Mesendoderm (in vitro differentiated cells): ENCODE measurements around the gene NRG3.

Experiments used
- DNase-seq: peaks from one replicate; pipeline ENCODE4 v3.0.0; 2013
- H2AK5ac ChIP-seq: 2 replicates; pipeline ENCODE4 v1.6.1; 2013; ENCODE audit warnings: low read length, inconsistent platforms
- H2BK120ac ChIP-seq: 2 replicates; pipeline ENCODE4 v1.6.1; 2013; ENCODE audit warnings: low read depth, mild to moderate bottlenecking, low read length, moderate library complexity, mixed read lengths
- H2BK15ac ChIP-seq: replicated peaks from 2 replicates; pipeline ENCODE4 v1.6.1; 2013; ENCODE audit warnings: low read depth, mild to moderate bottlenecking, moderate library complexity
- H2BK5ac ChIP-seq: 2 replicates; pipeline ENCODE4 v1.6.1; 2013; ENCODE audit warnings: low read length, inconsistent platforms
- H3K18ac ChIP-seq: 2 replicates; pipeline ENCODE4 v1.6.1; 2013; ENCODE audit warnings: mild to moderate bottlenecking, low read length, mixed read lengths
- H3K23ac ChIP-seq: one replicate; pipeline ENCODE4 v1.6.1; 2013; ENCODE audit warnings: low read length
- H3K27ac ChIP-seq: 2 replicates; pipeline ENCODE4 v1.5.1; 2013; ENCODE audit warnings: low read depth, mild to moderate bottlenecking, inconsistent platforms, low read length, moderate library complexity
- H3K27me3 ChIP-seq: 2 replicates; pipeline ENCODE4 v1.6.1; 2013; ENCODE audit warnings: low read length, control low read depth, mild to moderate bottlenecking, inconsistent platforms; ENCODE audit not compliant: insufficient read depth, poor library complexity
- H3K36me3 ChIP-seq: 2 replicates; pipeline ENCODE4 v1.6.1; 2013; ENCODE audit warnings: low read length, inconsistent platforms; ENCODE audit not compliant: control insufficient read depth, insufficient read depth
- H3K4ac ChIP-seq: one replicate; pipeline ENCODE4 v1.6.1; 2013; ENCODE audit warnings: low read depth, mild to moderate bottlenecking, low read length, moderate library complexity
- H3K4me1 ChIP-seq: 2 replicates; pipeline ENCODE4 v1.6.1; 2013; ENCODE audit warnings: low read depth, low read length, inconsistent platforms; ENCODE audit not compliant: control insufficient read depth
- H3K4me2 ChIP-seq: 2 replicates; pipeline ENCODE4 v1.6.1; 2013; ENCODE audit warnings: low read length
- H3K4me3 ChIP-seq: 2 replicates; pipeline ENCODE4 v1.5.1; 2013; ENCODE audit warnings: mild to moderate bottlenecking, low read length
- H3K56ac ChIP-seq: one replicate; pipeline ENCODE4 v1.6.1; 2013; ENCODE audit warnings: low read length
- H3K79me1 ChIP-seq: 2 replicates; pipeline ENCODE4 v1.6.1; 2013; ENCODE audit warnings: low read length, inconsistent platforms
- H3K79me2 ChIP-seq: 2 replicates; pipeline ENCODE4 v1.6.1; 2013; ENCODE audit warnings: mild to moderate bottlenecking, low read length; ENCODE audit not compliant: control insufficient read depth, insufficient read depth
- H3K9ac ChIP-seq: 2 replicates; pipeline ENCODE4 v1.6.1; 2013; ENCODE audit warnings: low read length, inconsistent platforms
- H4K5ac ChIP-seq: one replicate; pipeline ENCODE4 v1.6.1; 2013; ENCODE audit warnings: low read length
- H4K8ac ChIP-seq: one replicate; pipeline ENCODE4 v1.6.1; 2013; ENCODE audit warnings: low read depth, mild to moderate bottlenecking, control low read depth, low read length, moderate library complexity
- WGBS: extraction: QIAGEN DNeasy Blood & Tissue Kit; methylation state at CpG from one replicate; pipeline ENCODE4 v1.1.7; 2013; ENCODE audit warnings: low lambda C conversion rate, missing lambda C conversion rate; ENCODE audit not compliant: insufficient coverage; ENCODE audit errors: extremely low coverage; 5-methylcytosine and 5-hydroxymethylcytosine counted together

Gene NRG3

GRCh38 chr10:82922755-82923154 is 1047.8 kb downstream of the NRG3 start:
- Histone ChIP-seq H3K56ac (no peak overlapping the region), H3K4ac (no peak overlapping the region), H3K79me2 (no peaks in the 10 kb centered on the region), H3K4me1 (no peaks in the 10 kb centered on the region), H4K8ac (no peak overlapping the region), H3K18ac (no peak overlapping the region), H3K4me3 (no peak overlapping the region), H3K27me3 (no peaks in the 10 kb centered on the region), H4K5ac (no peak overlapping the region), H3K79me1 (no peaks in the 10 kb centered on the region), H2AK5ac (no peak overlapping the region), H3K36me3 (no peaks in the 10 kb centered on the region), H3K27ac (no peak overlapping the region), H2BK5ac (no peak overlapping the region), H2BK120ac (no peak overlapping the region), H3K4me2 (no peak overlapping the region), H3K9ac (no peak overlapping the region), H3K23ac (no peak overlapping the region), H2BK15ac (no peak overlapping the region)
- no CpG with 5 or more reads among the region's 2 CpGs for WGBS
- peak; percentile 80 for DNase-seq

GRCh38 chr10:82924711-82925110 is 1049.7 kb downstream of the NRG3 start:
- Histone ChIP-seq H3K79me2 (no peaks in the 10 kb centered on the region), H2BK15ac (no peak overlapping the region)

GRCh38 chr10:82925547-82925946 is 1050.6 kb downstream of the NRG3 start:
- Histone ChIP-seq H3K18ac (no peak overlapping the region), H4K8ac (no peak overlapping the region), H3K4me2 (no peak overlapping the region), H3K79me1 (no peaks in the 10 kb centered on the region), H3K23ac (no peak overlapping the region), H3K27me3 (no peaks in the 10 kb centered on the region), H4K5ac (no peak overlapping the region), H3K9ac (no peak overlapping the region), H3K27ac (no peak overlapping the region), H3K56ac (no peak overlapping the region), H3K4ac (no peak overlapping the region), H3K79me2 (no peaks in the 10 kb centered on the region), H3K4me3 (no peak overlapping the region), H2BK120ac (no peak overlapping the region), H2AK5ac (no peak overlapping the region), H3K4me1 (no peaks in the 10 kb centered on the region), H3K36me3 (no peaks in the 10 kb centered on the region), H2BK5ac (no peak overlapping the region), H2BK15ac (no peak overlapping the region)
- no peak for DNase-seq
- no CpG with 5 or more reads among the region's 3 CpGs for WGBS

More at GRCh38 chr10:82924711-82925110, 1049.7 kb downstream of the NRG3 start:
- WGBS: no CpG with 5 or more reads among the region's 1 CpG
- no peak overlapping the region for H3K56ac ChIP-seq
- H3K4me1 ChIP-seq: no peaks in the 10 kb centered on the region
- no peak overlapping the region for H3K4me2 ChIP-seq
- H3K27ac ChIP-seq: no peak overlapping the region
- H3K36me3 ChIP-seq: no peaks in the 10 kb centered on the region
- H3K4me3 ChIP-seq: no peak overlapping the region
- H4K8ac ChIP-seq: no peak overlapping the region
- no peak overlapping the region for H2AK5ac ChIP-seq
- H3K27me3 ChIP-seq: no peaks in the 10 kb centered on the region
- no peak overlapping the region for H4K5ac ChIP-seq
- H2BK5ac ChIP-seq: no peak overlapping the region
- H3K9ac ChIP-seq: no peak overlapping the region
- DNase-seq: no peak
- no peak overlapping the region for H3K4ac ChIP-seq
- no peak overlapping the region for H3K18ac ChIP-seq
- no peaks in the 10 kb centered on the region for H3K79me1 ChIP-seq
- H2BK120ac ChIP-seq: no peak overlapping the region
- no peak overlapping the region for H3K23ac ChIP-seq

GRCh38 chr10:82932451-82932850 is 1057.5 kb downstream of the NRG3 start:
- H3K56ac ChIP-seq: no peak overlapping the region
- no peak overlapping the region for H2BK15ac ChIP-seq
- no peak overlapping the region for H2BK5ac ChIP-seq
- no peak overlapping the region for H4K8ac ChIP-seq
- no CpG with 5 or more reads among the region's 3 CpGs for WGBS
- no peaks in the 10 kb centered on the region for H3K79me1 ChIP-seq
- H2AK5ac ChIP-seq: no peak overlapping the region
- no peak overlapping the region for H3K18ac ChIP-seq
- no peak overlapping the region for H3K4me3 ChIP-seq
- no peak overlapping the region for H2BK120ac ChIP-seq
- DNase-seq: no peak
- no peaks in the 10 kb centered on the region for H3K36me3 ChIP-seq
- no peak overlapping the region for H3K4me2 ChIP-seq
- H3K27ac ChIP-seq: no peak overlapping the region
- H3K23ac ChIP-seq: no peak overlapping the region
- no peaks in the 10 kb centered on the region for H3K79me2 ChIP-seq
- no peaks in the 10 kb centered on the region for H3K27me3 ChIP-seq
- H4K5ac ChIP-seq: no peak overlapping the region
- H3K4me1 ChIP-seq: peaks cover 2% of the 10 kb centered on the region
- no peak overlapping the region for H3K4ac ChIP-seq
- H3K9ac ChIP-seq: no peak overlapping the region

- WGBS: no CpG with 5 or more reads among the region's 2 CpGs
These were observed 1059.4 kb downstream of the NRG3 start for GRCh38 chr10:82934429-82934828.

GRCh38 chr10:82934947-82935346 is 1060.0 kb downstream of the NRG3 start:
- WGBS: no CpG with 5 or more reads among the region's 2 CpGs
- Histone ChIP-seq H3K4ac (no peak overlapping the region), H3K27ac (no peak overlapping the region), H3K23ac (no peak overlapping the region), H3K4me2 (no peak overlapping the region), H4K8ac (no peak overlapping the region), H3K4me1 (peaks cover 2% of the 10 kb centered on the region), H3K18ac (no peak overlapping the region), H3K79me1 (no peaks in the 10 kb centered on the region), H3K4me3 (no peak overlapping the region), H2BK5ac (no peak overlapping the region), H2BK15ac (no peak overlapping the region), H2AK5ac (no peak overlapping the region), H3K9ac (no peak overlapping the region), H3K79me2 (no peaks in the 10 kb centered on the region), H2BK120ac (no peak overlapping the region), H3K27me3 (no peaks in the 10 kb centered on the region), H3K36me3 (no peaks in the 10 kb centered on the region), H3K56ac (no peak overlapping the region), H4K5ac (no peak overlapping the region)
- no peak for DNase-seq

More at GRCh38 chr10:82934429-82934828, 1059.4 kb downstream of the NRG3 start:
- peak; percentile 78 for DNase-seq
- peaks cover 2% of the 10 kb centered on the region for H3K4me1 ChIP-seq
- no peak overlapping the region for H3K4ac ChIP-seq
- no peak overlapping the region for H3K18ac ChIP-seq
- H3K79me2 ChIP-seq: no peaks in the 10 kb centered on the region
- no peak overlapping the region for H2AK5ac ChIP-seq
- no peak overlapping the region for H3K4me2 ChIP-seq
- H3K23ac ChIP-seq: no peak overlapping the region
- no peaks in the 10 kb centered on the region for H3K36me3 ChIP-seq
- no peak overlapping the region for H3K4me3 ChIP-seq
- no peak overlapping the region for H3K9ac ChIP-seq
- H2BK120ac ChIP-seq: no peak overlapping the region
- no peak overlapping the region for H4K5ac ChIP-seq
- H3K27ac ChIP-seq: no peak overlapping the region
- H3K56ac ChIP-seq: no peak overlapping the region
- H2BK15ac ChIP-seq: no peak overlapping the region
- H3K79me1 ChIP-seq: no peaks in the 10 kb centered on the region
- no peaks in the 10 kb centered on the region for H3K27me3 ChIP-seq
- no peak overlapping the region for H2BK5ac ChIP-seq
- no peak overlapping the region for H4K8ac ChIP-seq
